Skin epidermis (tissue), 12 donors: ENCODE data around the gene TAAR8.
"Not testable (repeated sequence)": the region's sequence is repeated elsewhere in the genome, so short reads cannot be mapped to it uniquely, and the experiment has no call there.

Experiments used
- H3K27ac ChIP-seq, 21 experiments: fragments of 200-600 bp; sonication (generic) in 11 of 21; one replicate each; pipeline ENCODE4 v1.5.0; 2020; ENCODE audit warnings: mild to moderate bottlenecking in 3 of 21, inconsistent platforms in 2 of 21, moderate library complexity in 2 of 21
- H3K4me3 ChIP-seq, 7 experiments: fragments of 200-600 bp; sonication (generic) in 2 of 7; one replicate each; pipeline ENCODE4 v1.5.0; 2020; ENCODE audit warnings: inconsistent platforms in 2 of 7, mild to moderate bottlenecking in 2 of 7, moderate library complexity in 1 of 7

The TAAR8 gene, protein sequence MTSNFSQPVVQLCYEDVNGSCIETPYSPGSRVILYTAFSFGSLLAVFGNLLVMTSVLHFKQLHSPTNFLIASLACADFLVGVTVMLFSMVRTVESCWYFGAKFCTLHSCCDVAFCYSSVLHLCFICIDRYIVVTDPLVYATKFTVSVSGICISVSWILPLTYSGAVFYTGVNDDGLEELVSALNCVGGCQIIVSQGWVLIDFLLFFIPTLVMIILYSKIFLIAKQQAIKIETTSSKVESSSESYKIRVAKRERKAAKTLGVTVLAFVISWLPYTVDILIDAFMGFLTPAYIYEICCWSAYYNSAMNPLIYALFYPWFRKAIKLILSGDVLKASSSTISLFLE

DNA sequence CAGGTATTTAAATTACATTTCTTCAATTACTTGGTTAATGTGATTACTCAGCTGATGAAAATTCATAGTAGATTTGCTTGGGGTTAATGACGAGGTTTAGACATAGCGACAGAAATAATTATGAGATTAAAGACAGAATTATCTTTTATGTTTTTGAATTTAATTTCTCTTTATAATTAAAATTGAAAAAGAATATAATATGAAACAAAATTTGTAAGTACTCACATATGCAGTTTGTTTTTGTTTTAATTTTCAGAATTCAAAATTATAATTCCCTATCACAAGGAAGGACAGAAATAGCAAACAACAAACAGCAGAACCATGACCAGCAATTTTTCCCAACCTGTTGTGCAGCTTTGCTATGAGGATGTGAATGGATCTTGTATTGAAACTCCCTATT, at the start of gene TAAR8:
TSS of gene TAAR8 (plus strand) at position 301 of the 400 bp plus-strand sequence. CDS start at position 322, 21 bp downstream.
- Histone ChIP-seq H3K4me3 (no peak within 1 kb of the TSS), H3K27ac (no peak within 1 kb of the TSS)

DNA sequence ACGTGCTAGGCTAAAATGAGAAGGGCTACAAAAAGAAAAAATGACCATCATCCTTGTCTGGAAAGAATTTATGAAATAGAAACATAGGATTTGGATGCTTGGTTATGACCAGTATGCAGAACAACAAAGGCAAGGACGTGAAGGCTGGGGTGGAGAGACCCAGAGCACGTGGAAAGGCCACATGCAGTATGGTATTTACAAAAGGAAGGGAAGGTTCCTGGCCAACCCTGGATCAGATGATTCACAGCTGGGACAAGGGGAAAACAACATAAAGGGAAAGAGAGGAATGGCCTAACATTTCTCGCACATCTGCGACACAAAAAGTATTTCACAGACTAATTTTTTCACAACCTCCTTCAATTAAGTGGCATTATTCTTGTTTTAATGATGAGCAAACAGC, 47.7 kb upstream of the TAAR8 start:
- Histone ChIP-seq H3K4me3 (no peak overlapping the region), H3K27ac (peak overlapping the region in 2 of 21 experiments; percentile 4 to 48)

DNA sequence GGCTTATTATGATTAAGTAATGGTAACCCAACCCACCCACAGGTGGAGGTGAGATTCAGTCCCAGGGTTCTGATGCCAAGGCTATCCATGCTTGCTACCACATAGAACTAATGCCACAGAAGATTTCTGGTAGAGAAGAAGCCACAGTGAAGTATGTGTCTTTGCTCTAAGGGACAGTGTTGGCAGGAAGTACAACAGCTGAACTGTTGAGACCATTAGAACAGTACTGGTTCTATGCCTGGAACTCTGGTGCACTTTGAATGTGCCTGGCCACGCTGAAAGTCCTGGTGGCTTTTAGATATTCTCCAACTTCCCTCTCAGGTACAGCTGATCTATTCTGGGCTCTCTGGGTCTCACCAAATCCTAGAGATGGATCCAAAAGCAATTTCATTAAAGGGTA, 47.3 kb upstream of the TAAR8 start:
- peak overlapping the region in 2 of 21 experiments; percentile 4 to 48 for H3K27ac ChIP-seq
- no peak overlapping the region for H3K4me3 ChIP-seq

DNA sequence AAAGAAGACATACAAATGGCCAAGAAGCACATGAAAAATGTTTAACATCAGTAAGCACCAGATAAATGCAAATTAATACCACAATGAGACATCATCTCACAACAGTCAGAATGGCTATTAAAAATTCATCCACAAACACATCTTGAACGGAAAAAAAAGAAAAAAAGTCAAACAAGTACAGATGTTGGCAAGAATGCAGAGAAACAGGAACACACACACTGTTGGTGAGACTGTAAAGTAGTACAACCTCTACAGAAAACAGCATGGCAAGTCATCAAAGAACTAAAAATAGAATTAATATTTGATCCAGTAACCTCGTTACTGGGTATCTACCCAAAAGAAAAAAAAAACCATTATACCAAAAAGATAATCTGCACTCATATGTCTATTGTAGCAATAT, 46.0 kb upstream of the TAAR8 start:
- Histone ChIP-seq H3K4me3 (no peak overlapping the region), H3K27ac (no peak overlapping the region)

DNA sequence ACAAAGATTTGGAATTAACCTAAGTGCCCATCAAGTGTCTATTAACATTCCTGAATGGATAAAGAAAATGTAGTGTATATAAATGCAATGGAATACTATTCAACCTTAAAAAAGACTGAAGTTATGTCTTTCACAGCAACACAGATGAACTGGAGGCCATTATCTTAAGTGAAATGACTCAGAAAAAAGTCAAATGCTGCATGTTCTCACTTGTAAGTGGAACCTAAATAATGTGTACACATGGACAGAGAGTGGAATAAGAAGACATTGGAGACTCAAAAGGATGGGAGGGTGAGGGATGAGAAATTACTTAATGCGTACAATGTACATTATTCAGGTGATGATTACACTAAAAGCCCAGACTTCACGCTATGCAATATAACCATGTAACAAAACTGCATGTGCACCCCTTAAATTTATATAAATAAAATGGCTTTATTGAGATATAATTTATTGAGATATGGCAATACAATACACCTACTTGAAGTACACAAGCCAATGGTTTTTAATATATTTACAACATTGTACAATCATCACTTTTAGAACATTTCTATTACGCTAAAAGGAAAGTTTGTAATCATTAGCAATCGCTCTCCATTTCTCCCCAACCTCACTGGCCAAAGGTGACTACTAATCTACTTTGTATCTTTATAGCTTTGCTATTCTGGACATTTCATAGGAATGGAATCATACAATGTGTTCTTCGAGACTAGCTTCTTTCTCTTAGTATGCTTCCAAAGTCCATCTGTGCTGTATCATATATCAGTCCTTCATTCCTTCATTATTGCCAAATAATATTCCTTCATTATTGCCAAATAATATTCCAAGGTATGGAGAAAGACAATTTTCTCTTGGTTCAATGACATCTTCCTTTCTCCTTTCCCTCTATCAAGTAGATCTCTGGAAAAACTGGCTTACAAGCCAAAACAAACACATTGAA, 45.3 kb upstream of the TAAR8 start:
- no peak overlapping the region for H3K27ac ChIP-seq
- no peak overlapping the region for H3K4me3 ChIP-seq

DNA sequence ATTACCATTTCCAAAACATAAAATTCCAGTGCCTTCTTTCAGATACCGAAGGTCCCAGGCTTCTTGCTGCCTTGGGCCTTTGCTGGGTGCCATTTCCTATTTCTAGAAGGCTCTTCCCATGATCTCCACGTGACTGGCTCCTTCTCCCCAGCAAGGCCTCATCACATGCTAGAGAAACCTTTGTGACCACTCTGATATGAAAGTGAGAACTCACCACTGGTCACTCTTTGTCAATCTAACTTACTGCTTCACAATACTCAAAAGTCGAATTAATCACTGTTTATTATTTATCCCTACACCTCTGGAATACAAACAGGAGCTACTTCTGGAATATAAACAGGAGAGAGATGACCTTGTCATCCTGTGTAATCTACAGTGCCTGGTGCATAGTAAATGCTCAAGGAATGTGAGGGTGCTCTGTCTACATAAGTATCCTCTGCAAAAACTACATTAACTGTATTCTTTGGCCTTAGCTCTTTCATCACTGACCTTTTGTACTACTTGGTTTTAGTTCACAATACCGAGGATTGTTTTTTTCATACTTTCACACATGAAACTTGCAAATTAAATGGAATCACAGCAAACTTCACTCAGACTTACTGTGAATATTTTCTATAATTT, 41.2 kb upstream of the TAAR8 start:
- H3K4me3 ChIP-seq = peak overlapping the region in 4 of 7 experiments; percentile 81 to 91 (median 84)
- H3K27ac ChIP-seq = peak overlapping the region in 13 of 21 experiments; percentile 19 to 95 (median 91)

DNA sequence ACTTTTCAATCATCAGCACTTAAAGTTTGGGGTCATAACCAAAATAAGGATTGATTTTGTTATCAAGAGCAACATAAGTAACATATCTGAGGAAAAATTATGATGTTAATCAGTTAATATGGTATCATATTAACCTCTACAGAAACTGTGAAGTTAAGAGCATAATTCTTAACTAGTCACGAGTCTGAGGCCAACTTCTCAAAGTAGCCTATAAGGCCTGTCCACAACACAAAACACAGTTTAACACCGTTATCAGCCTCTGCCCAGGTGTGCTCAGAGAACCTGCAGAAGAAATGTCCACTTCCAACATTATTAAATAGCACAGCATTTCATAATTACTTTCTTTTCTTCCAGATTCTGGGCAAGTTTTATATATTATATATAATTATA, 40.6 kb upstream of the TAAR8 start:
- Histone ChIP-seq H3K4me3 (peak overlapping the region; percentile 71 to 99 (median 87)), H3K27ac (peak overlapping the region in 16 of 21 experiments; percentile 35 to 95 (median 90))

DNA sequence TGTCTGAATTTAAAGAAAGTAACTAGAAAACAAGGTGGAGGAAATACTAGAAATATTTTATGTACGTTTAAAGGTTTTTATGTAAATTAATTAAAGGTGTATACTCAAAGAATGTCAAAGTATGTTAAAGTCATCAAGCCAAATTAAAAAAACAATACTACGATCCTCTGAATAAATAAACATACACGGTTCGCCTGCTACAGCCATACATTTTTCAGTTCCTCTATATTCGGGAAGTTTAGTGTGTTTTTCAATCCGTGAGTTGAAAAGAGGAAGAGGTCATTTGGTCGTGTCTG, 40.2 kb upstream of the TAAR8 start:
- peak overlapping the region; percentile 51 to 95 (median 89) for H3K27ac ChIP-seq
- H3K4me3 ChIP-seq = peak overlapping the region; percentile 71 to 99 (median 87)

DNA sequence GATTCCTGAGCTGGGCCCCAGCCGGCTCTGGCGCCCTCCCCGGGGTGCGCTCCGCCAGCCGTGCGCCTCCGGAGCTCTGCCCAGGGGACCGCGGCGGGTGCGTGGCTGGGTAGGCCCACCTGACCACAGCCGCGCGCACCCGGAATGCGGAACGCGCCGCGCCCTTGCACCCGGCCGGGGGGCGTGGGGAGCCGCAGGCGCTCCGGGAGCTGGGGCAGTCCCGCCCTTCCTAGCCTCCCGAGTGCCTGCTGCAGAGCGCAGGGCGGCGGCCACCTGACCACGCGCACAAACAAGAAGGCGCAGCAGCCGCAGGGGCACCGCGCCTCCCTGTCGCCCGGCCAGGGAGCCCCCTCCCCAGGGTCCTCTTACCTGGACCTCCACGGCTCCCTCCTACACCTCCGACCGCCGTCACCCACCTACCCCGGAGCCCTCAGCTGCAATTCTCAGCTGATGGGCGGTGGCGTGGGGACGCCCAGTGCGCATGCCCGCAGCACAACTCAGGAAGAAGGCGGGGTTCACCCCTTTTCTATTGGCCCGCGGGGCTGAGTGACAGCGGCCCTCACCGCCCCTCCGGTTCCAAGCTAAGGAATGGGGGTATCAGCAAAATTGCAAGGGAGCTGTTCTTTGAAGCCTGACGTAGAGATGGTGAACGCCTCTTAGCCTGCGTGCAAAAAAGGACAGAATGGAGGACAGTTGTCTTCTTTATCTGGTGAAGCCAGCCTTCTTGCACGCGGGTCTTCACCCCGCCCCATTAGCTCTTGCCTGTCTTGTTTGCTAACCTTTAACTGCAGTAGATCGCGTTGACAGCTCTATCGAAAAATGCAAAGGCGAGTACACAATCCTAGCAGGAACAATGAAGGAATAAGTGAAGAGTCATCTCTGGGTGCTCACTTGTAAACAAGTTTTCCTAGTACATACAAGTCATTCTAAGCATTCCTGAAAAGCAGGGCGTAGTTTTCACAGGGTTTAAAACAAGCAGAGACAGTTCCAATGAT, 39.5 kb upstream of the TAAR8 start, which contains the start of gene STX7:
TSS of gene STX7 (minus strand) at position 479 of the 995 bp plus-strand sequence. CDS start 9,586 bp downstream, outside the sequence.
- Histone ChIP-seq H3K4me3 (peak within 1 kb of the TSS; percentile 71 to 99 (median 87)), H3K27ac (peak within 1 kb of the TSS; percentile 51 to 95 (median 89))

DNA sequence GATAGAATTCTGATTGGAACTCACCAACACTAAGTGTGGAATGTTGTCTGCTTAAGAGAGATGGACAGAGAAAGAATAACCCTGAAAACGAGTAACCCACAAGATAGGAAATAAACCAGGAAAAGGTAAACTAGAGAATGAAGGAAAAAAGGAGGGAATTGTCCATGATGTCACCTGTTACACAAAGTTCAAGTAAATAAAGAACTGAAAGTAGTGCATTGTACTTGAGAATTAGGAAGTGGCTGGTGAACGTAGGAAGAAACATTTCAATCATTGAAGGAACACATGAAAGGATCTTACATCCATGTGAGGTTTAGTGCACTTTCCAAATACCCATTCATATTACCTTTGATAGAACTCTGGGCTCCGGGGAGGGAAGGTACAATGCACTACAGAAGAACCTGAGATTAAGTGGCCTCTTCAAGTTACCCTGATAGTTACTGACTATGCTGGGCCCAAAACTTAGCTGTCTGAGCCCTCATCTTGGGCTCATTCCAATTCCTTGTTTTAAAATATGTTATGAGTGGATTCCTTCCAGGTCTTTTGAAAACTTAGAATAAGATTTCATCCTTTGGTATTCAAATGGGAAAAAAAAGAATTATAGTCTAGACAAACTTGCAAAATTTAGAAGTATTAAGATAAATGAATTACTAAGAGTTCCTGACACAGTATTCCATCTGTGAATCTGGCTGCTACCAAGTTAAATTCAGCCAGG, 38.5 kb upstream of the TAAR8 start:
- H3K4me3 ChIP-seq = peak overlapping the region in 1 of 7 experiments; percentile 81
- peak overlapping the region in 4 of 21 experiments; percentile 92 to 95 (median 92) for H3K27ac ChIP-seq

DNA sequence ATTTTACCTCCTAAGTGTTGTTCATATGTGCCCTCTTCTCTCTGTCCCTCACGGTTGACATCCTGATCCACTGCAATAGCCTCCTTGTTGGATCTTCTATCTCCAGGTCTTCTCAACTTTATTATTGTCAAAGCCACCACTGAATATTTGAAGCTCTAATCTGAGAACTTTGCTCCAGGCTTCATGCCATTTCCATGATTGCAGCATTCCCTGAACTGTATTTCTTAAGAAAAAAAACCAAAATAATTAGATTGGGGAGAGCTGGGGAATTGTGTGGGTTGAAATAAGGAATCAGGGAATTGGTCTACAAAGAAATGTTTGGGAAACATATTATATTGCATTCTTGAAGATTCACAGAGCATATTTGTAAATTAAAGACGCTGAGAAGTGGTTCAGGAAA, 37.1 kb upstream of the TAAR8 start:
- Histone ChIP-seq H3K4me3 (no peak overlapping the region), H3K27ac (no peak overlapping the region)

DNA sequence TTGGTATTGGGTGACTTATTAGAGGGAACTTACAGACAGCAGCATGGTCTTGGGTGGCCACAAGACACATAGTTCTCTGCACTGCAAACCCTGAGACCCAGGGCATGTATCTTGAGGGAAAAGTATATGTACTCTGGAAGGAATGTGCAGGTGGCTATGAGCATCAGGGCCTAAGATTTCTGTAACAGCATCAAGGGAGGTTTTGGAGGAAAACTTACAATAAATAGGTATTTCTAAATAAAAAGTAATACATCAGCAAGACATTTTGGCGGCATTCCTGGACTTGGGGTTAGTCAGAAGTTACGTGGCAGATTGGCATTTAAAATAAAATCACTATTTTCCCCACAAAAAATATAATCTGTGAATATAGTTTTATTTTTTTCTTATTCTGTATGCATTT, 31.5 kb upstream of the TAAR8 start:
- H3K27ac ChIP-seq = no peak overlapping the region
- H3K4me3 ChIP-seq = no peak overlapping the region

DNA sequence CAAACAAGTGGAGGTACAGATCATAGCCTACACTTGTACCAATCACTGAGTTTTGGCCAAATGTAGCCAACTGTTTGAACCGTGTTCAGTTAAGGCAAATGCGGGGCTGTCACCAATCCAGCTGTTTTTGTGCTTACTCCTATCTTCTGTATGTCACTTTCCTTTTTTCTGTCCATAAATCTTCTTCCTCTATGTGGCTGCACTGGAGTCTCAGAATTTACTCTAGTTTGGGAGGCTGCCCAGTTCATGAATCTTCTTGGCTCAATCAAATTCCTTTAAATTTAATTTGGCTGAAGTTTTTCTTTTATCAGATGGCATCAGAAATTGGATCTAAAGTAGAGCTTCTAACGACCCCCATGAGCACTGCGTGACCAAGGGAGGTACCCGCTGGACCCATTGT, 27.8 kb upstream of the TAAR8 start:
- no peak overlapping the region for H3K27ac ChIP-seq

DNA sequence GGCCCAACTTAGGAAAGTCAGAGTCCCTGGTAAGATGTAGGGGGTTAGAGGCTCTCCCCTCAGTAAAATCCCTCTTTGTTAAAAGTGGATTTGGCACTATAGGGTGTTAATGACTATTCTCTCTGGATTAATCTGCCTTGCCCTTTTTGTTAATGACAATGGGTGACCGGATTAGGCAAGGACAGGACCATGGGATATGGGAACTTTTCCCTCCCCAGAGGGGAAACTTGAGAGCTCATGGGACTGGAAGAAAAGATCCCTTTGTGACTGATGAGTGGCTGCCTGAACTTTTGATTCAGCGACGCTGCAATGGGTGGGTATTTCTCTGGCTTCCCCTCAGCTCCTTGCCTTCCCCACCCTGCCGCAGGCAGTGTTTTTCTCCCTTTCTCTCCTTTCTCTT, 26.6 kb upstream of the TAAR8 start:
- Histone ChIP-seq H3K4me3 (no peak overlapping the region), H3K27ac (no peak overlapping the region)

More for the DNA sequence above, 27.8 kb upstream of the TAAR8 start:
- H3K4me3 ChIP-seq = no peak overlapping the region

DNA sequence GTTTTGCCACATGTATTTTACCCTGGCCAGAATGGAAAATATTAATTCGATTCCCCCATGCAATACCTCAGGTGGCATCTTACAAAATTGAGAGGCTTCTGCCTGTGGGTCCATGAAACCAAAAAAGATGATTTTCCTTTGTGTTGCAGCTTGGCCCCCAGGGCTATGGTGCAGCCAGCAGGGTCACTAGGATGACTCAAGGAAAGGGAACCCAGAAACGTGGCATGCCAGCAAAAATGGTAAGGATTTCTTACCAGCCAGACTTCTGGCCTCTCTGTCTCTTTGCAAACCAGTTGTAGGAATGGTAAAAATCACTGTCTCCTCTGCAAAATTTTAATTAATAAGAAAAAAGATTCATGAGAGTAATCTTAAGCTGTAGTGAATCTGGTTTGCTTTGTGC, 26.0 kb upstream of the TAAR8 start:
- Histone ChIP-seq H3K27ac (no peak overlapping the region), H3K4me3 (no peak overlapping the region)

DNA sequence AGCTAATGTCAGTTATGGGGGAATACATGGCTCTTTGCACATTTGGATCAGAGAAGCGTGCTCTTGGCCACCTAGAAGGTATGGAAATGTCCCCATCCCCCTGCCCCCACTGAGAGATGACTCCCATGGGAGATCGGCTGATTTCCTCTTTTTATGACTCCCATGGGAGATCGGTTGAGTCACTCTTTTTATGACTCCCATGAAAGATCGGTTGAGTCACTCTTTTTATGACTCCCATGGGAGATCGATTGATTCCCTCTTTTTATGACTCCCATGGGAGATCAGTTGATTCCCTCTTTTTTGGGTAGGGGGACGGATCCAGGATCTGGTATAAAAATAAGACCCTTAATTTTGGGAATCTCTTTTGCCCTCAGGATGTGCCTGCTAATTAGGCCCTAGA, 24.7 kb upstream of the TAAR8 start:
- no peak overlapping the region for H3K4me3 ChIP-seq
- no peak overlapping the region for H3K27ac ChIP-seq

DNA sequence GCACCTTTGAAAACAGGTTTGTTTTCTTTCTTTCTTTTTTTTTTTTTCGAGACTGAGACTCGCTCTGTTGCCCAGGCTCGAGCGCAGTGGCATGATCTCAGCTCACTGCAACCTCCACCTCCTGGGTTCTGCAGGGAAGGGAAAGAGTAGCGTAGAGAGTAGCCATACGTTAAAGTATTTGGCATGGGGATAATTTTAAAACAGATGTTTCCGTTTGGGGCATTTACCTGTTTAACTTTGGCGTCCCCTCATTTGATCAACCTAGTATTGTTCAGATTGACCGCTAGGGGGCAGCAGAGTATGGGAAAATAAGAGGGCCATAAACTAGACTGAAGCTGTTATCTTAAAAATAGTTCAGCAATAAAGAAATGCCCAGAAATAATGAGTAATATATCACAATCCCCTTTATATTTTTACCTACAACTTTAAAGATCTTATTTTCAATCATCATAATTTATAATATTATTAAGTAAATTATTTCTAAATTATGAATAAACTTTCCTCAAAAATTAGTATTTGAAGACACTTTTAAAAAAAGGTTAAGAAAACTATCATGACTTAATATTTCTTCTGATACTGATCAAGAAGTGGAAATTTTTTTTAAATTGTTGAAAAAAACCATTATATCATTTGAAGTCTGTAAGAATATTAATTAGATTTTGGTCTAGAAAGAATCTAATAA, 22.0 kb upstream of the TAAR8 start:
- no peak overlapping the region for H3K4me3 ChIP-seq
- H3K27ac ChIP-seq = no peak overlapping the region

DNA sequence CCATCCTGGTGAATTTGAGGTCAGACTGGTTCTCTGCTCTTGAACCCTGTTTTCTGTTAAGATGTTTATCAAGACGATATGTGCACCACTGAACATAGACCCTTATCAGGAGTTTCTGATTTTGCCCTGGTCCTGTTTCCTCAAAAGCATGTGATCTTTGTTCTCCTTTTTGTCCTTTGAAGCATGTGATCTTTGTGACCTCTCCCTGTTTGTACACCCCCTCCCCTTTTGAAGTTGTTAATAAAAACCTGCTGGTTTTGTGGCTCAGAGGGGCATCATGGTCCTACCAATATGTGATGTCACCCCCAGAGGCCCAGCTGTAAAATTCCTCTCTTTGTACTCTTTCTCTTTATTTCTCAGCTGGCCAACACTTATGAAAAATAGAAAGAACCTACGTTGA, 17.9 kb upstream of the TAAR8 start:
- not testable (repeated sequence) for H3K4me3 ChIP-seq, H3K27ac ChIP-seq
